Adrenal gland (tissue), 5 donors: ENCODE data around the gene CACNG7.

Experiments used
- POLR2A ChIP-seq, 2 donors: fragments of 450-650 bp; IDR thresholded peaks; one replicate each; pipeline ENCODE4 v1.6.1; 2017; ENCODE audit warnings: antibody characterized with exemption in 2 of 2, mild to moderate bottlenecking in 2 of 2, moderate library complexity in 1 of 2
- TF ChIP-seq, protein P1 (sequence below), 6 experiments: fragments of 450-650 bp in 4 of 6; fragments of 200-600 bp in 2 of 6; sonication (generic) in 1 of 6; IDR thresholded peaks; 1 replicate in 5 of 6; 2 replicates in 1 of 6; pipeline versions ENCODE4 v1.5.1 to v1.8.0; 2016 to 2021; ENCODE audit warnings: antibody characterized with exemption in 6 of 6, mild to moderate bottlenecking in 2 of 6, moderate library complexity in 1 of 6
- donor health status: DM: no; HTN: no; CAD: no.

DNA sequence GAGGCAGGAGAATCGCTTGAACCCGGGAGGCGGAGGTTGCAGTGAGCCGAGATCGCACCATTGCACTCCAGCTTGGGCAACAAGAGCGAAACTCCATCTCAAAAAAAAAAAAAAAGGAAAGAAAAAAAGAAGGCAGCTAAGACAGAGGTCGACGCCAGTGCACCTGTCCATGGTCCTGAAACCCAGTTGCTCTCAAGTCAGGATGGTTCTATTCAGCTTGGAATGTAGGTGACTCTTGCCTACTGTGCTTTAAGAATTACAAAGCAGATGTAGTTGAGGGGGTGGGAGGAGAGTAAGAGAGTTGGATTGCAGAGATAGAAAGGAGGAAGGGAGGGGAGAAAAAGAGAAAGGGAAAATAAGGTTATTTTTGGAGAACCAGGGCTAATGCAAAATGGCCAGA lies 18.7 kb downstream of the CACNG7 start:
- TF ChIP-seq, protein P1, sequence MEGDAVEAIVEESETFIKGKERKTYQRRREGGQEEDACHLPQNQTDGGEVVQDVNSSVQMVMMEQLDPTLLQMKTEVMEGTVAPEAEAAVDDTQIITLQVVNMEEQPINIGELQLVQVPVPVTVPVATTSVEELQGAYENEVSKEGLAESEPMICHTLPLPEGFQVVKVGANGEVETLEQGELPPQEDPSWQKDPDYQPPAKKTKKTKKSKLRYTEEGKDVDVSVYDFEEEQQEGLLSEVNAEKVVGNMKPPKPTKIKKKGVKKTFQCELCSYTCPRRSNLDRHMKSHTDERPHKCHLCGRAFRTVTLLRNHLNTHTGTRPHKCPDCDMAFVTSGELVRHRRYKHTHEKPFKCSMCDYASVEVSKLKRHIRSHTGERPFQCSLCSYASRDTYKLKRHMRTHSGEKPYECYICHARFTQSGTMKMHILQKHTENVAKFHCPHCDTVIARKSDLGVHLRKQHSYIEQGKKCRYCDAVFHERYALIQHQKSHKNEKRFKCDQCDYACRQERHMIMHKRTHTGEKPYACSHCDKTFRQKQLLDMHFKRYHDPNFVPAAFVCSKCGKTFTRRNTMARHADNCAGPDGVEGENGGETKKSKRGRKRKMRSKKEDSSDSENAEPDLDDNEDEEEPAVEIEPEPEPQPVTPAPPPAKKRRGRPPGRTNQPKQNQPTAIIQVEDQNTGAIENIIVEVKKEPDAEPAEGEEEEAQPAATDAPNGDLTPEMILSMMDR (IDR thresholded peaks at IDR 0.05) = no peak
- TF ChIP-seq POLR2A (IDR thresholded peaks at IDR 0.05) = no peak
